B cell (primary cell): Measurements from ENCODE around the gene EVA1A. TPM values are rescaled to one million over a fixed set of nuclear protein-coding genes. Genes with fewer than 3 reads are reported as not detected.

Experiments
- ATAC-seq: fragments of 200-7000 bp; cut with Tn5 transposase; one replicate; pipeline ENCODE4 v1.10.0; 2021; ENCODE audit warnings: low read depth, mild to moderate bottlenecking, moderate number of reproducible peaks, moderate library complexity
- CTCF ChIA-PET: fragments of 350-600 bp; sonication (Branson Sonifier 250); formaldehyde crosslinking; loops from one replicate; lab custom pipeline; 2021; ENCODE audit warnings: antibody characterized with exemption, inconsistent platforms; lab: Charles Lee
- POLR2A ChIA-PET: fragments of 350-600 bp; sonication (Branson Sonifier 250); formaldehyde crosslinking; loops from one replicate; lab custom pipeline; 2021; ENCODE audit warnings: antibody characterized with exemption; lab: Charles Lee
- DNase-seq: peaks from one replicate; pipeline ENCODE4 v3.0.0; 2013
- H2AFZ ChIP-seq: 2 replicates; pipeline ENCODE4 v1.6.1; 2012; ENCODE audit warnings: mild to moderate bottlenecking, low read depth, low read length; ENCODE audit not compliant: insufficient read depth, poor library complexity, severe bottlenecking
- H3K27ac ChIP-seq, 2 donors: 1 replicate in 1 of 2; 2 replicates in 1 of 2; pipeline ENCODE4 v1.5.1; 2012 to 2013; ENCODE audit warnings: low read length in 2 of 2, mild to moderate bottlenecking in 2 of 2, moderate library complexity in 1 of 2
- H3K27me3 ChIP-seq, 4 experiments: fragments of 200-600 bp in 1 of 4; sonication (generic) in 1 of 4; replicated peaks in 1 of 4; 1 replicate in 2 of 4; 2 replicates in 2 of 4; pipeline versions ENCODE4 v1.6.1 to v1.7.0; 2013 to 2016; ENCODE audit warnings: low read length in 3 of 4, mild to moderate bottlenecking in 2 of 4, mixed read lengths in 1 of 4, moderate library complexity in 1 of 4; ENCODE audit not compliant: insufficient read depth in 4 of 4, control insufficient read depth in 3 of 4; ENCODE audit errors: control extremely low read depth in 1 of 4
- H3K36me3 ChIP-seq, 2 experiments: replicated peaks in 1 of 2; 1 replicate in 1 of 2; 2 replicates in 1 of 2; pipeline versions ENCODE4 v1.6.1 to v1.7.1; 2013; ENCODE audit warnings: low read length in 1 of 2; ENCODE audit not compliant: insufficient read depth in 2 of 2, control insufficient read depth in 1 of 2; ENCODE audit errors: control extremely low read depth in 1 of 2, extremely low read depth in 1 of 2
- H3K4me1 ChIP-seq, 2 donors: fragments of 200-600 bp in 1 of 2; sonication (generic) in 1 of 2; 1 replicate in 1 of 2; 2 replicates in 1 of 2; pipeline versions ENCODE4 v1.5.1 to v1.6.1; 2013 to 2017; ENCODE audit warnings: low read length in 2 of 2; ENCODE audit not compliant: control insufficient read depth in 2 of 2, insufficient read depth in 2 of 2
- H3K4me2 ChIP-seq: replicated peaks from 2 replicates; pipeline ENCODE3; 2012; ENCODE audit warnings: mild to moderate bottlenecking, low read depth, low read length; ENCODE audit not compliant: poor library complexity, severe bottlenecking
- H3K4me3 ChIP-seq, 5 experiments: fragments of 200-600 bp in 1 of 5; sonication (generic) in 1 of 5; 1 replicate in 3 of 5; 2 replicates in 2 of 5; pipeline versions ENCODE4 v1.5.1 to v1.7.0; 2011 to 2016; ENCODE audit warnings: low read length in 4 of 5, mild to moderate bottlenecking in 4 of 5, low read depth in 2 of 5, control low read depth in 1 of 5, moderate library complexity in 1 of 5; ENCODE audit not compliant: insufficient read depth in 1 of 5; ENCODE audit errors: control extremely low read depth in 1 of 5, extremely low read depth in 1 of 5
- H3K79me2 ChIP-seq: fragments of 200-600 bp; sonication (generic); one replicate; pipeline ENCODE4 v1.6.0; 2016; ENCODE audit warnings: low read length; ENCODE audit not compliant: control insufficient read depth, insufficient read depth
- H3K9ac ChIP-seq: fragments of 200-600 bp; sonication (generic); 2 replicates; pipeline ENCODE4 v1.6.1; 2017; ENCODE audit warnings: mild to moderate bottlenecking, low read length, moderate library complexity
- H3K9me3 ChIP-seq, 3 donors: one replicate each; pipeline versions ENCODE4 v1.6.1 to v1.7.1; 2013; ENCODE audit warnings: low read length in 2 of 3; ENCODE audit not compliant: control insufficient read depth in 2 of 3, insufficient read depth in 1 of 3; ENCODE audit errors: control extremely low read depth in 1 of 3
- H4K20me1 ChIP-seq: 2 replicates; pipeline ENCODE4 v1.6.0; 2012; ENCODE audit warnings: mild to moderate bottlenecking, low read length; ENCODE audit not compliant: insufficient read depth, control insufficient read depth, poor library complexity, severe bottlenecking
- H3K27ac Mint-ChIP-seq: one replicate; pipeline ENCODE4 v1.8.0; 2021; ENCODE audit warnings: mixed read lengths
- H3K27me3 Mint-ChIP-seq: one replicate; pipeline ENCODE4 v1.8.0; 2021; ENCODE audit warnings: mixed read lengths
- H3K4me1 Mint-ChIP-seq: one replicate; pipeline ENCODE4 v1.8.0; 2021; ENCODE audit warnings: mixed read lengths
- H3K4me3 Mint-ChIP-seq: one replicate; pipeline ENCODE4 v1.8.0; 2021; ENCODE audit warnings: mixed read lengths
- H3K9me3 Mint-ChIP-seq: one replicate; pipeline ENCODE4 v1.8.0; 2022; ENCODE audit warnings: mixed read lengths; ENCODE audit not compliant: insufficient read depth
- EZH2 ChIP-seq: IDR thresholded peaks from 2 replicates; pipeline ENCODE4 v1.6.1; 2012; ENCODE audit warnings: borderline replicate concordance, low read depth, mild to moderate bottlenecking, moderate library complexity, low read length; ENCODE audit not compliant: insufficient read depth, poor library complexity, severe bottlenecking
- WGBS: methylation state at CpG from one replicate; pipeline ENCODE4 v1.1.5; 2013; ENCODE audit warnings: missing lambda C conversion rate; ENCODE audit not compliant: insufficient coverage; 5-methylcytosine and 5-hydroxymethylcytosine counted together
- intact Hi-C: fragments of 100-400 bp; cut with micrococcal nuclease; formaldehyde crosslinking; loops from one replicate; pipeline ENCODE4 v1.10.0; 2022
- polyA plus RNA-seq: library from polyadenylated mRNA; depleted of rRNA; stranded (reverse); fragments of >200 nt; gene quantifications from 2 replicates; pipeline ENCODE4 v1.2.3, GENCODE V29; 2012
- total RNA-seq, 2 donors: library from RNA; stranded (reverse); fragments of 120-200 nt in 1 of 2; gene quantifications; 1 replicate in 1 of 2; 2 replicates in 1 of 2; pipeline versions ENCODE4 v1.2.3 to v1.2.4, GENCODE V29; 2013 to 2022
- TF ChIP-seq, protein P1 (sequence below): fragments of 200-600 bp; IDR thresholded peaks from one replicate; pipeline ENCODE4 v1.8.0; 2022; ENCODE audit warnings: antibody characterized with exemption, mild to moderate bottlenecking

Gene EVA1A
- total and polyA plus RNA-seq, 2 donors (not counting 1 experiment from before 2014, with no cell fraction given): not detected

- H3K27me3 ChIP-seq: no peaks in the 10 kb centered on the region
- POLR2A ChIA-PET: no interaction called here
These were observed 37.9 kb upstream of the EVA1A start for GRCh38 chr2:75598589-75599155.

GRCh38 chr2:75597949-75598348 lies 37.2 kb upstream of the EVA1A start:
- Histone ChIP-seq H3K79me2 (no peaks in the 10 kb centered on the region), H3K27me3 (no peaks in the 10 kb centered on the region), H3K36me3 (no peaks in the 10 kb centered on the region), H3K4me1 (no peaks in the 10 kb centered on the region), H3K27ac (no peak overlapping the region), H3K9ac (no peak overlapping the region), H2AFZ (no peak overlapping the region), H3K4me2 (no peak overlapping the region), H3K9me3 (peaks cover 0 to 6% (median 0%) of the 10 kb centered on the region in 3 donors), H4K20me1 (no peaks in the 10 kb centered on the region), H3K4me3 (no peak overlapping the region)
- H3K27me3 Mint-ChIP-seq: peaks cover 14% of the 10 kb centered on the region
- DNase-seq (no peak), ATAC-seq (no peak)
- WGBS: 93% methylated on average over 19 of the region's 20 CpGs
- H3K9me3 Mint-ChIP-seq: no peaks in the 10 kb centered on the region
- no peaks in the 10 kb centered on the region for H3K4me1 Mint-ChIP-seq
- no peak for TF ChIP-seq EZH2
- TF ChIP-seq, protein P1, sequence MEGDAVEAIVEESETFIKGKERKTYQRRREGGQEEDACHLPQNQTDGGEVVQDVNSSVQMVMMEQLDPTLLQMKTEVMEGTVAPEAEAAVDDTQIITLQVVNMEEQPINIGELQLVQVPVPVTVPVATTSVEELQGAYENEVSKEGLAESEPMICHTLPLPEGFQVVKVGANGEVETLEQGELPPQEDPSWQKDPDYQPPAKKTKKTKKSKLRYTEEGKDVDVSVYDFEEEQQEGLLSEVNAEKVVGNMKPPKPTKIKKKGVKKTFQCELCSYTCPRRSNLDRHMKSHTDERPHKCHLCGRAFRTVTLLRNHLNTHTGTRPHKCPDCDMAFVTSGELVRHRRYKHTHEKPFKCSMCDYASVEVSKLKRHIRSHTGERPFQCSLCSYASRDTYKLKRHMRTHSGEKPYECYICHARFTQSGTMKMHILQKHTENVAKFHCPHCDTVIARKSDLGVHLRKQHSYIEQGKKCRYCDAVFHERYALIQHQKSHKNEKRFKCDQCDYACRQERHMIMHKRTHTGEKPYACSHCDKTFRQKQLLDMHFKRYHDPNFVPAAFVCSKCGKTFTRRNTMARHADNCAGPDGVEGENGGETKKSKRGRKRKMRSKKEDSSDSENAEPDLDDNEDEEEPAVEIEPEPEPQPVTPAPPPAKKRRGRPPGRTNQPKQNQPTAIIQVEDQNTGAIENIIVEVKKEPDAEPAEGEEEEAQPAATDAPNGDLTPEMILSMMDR: no peak
- no peak overlapping the region for H3K4me3 Mint-ChIP-seq
- ChIA-PET CTCF (interaction anchor here (1.1 kb wide), 1 partner anchor 11 kb away, joined by 5 read pairs; no protein-coding TSS in a partner anchor), POLR2A (no interaction called here)
- H3K27ac Mint-ChIP-seq: no peak overlapping the region
- intact Hi-C loops: no loop called here

More at GRCh38 chr2:75598589-75599155, 37.9 kb upstream of the EVA1A start:
- Histone ChIP-seq H3K27ac (no peak overlapping the region), H3K4me1 (no peaks in the 10 kb centered on the region), H3K9me3 (peaks cover 0 to 6% (median 0%) of the 10 kb centered on the region in 3 donors), H3K79me2 (no peaks in the 10 kb centered on the region), H3K4me2 (no peak overlapping the region), H4K20me1 (no peaks in the 10 kb centered on the region), H2AFZ (no peak overlapping the region), H3K9ac (no peak overlapping the region), H3K36me3 (no peaks in the 10 kb centered on the region), H3K4me3 (no peak overlapping the region)
- H3K9me3 Mint-ChIP-seq: no peaks in the 10 kb centered on the region
- DNase-seq: no peak
- 96% methylated on average over 6 of the region's 8 CpGs for WGBS
- intact Hi-C loops: no loop called here
- H3K4me1 Mint-ChIP-seq: no peaks in the 10 kb centered on the region
- H3K27me3 Mint-ChIP-seq: peaks cover 14% of the 10 kb centered on the region
- CTCF ChIA-PET: interaction anchor here (0.6 kb wide), 1 partner anchor 37 kb away, joined by 3 read pairs; no protein-coding TSS in a partner anchor
- no peak overlapping the region for H3K27ac Mint-ChIP-seq
- H3K4me3 Mint-ChIP-seq: no peak overlapping the region
- TF ChIP-seq, protein P1: no peak
- TF ChIP-seq EZH2: no peak
- ATAC-seq: no peak
